SK-N-SH treated with all-trans-retinoic acid at 6 μM for 48 hours (cell line): Measurements from ENCODE around the gene DEFB127.
"Not testable (repeated sequence)": the region's sequence is repeated elsewhere in the genome, so short reads cannot be mapped to it uniquely, and the experiment has no call there.

Experiments
- ATAC-seq: fragments of 200-7000 bp; cut with Tn5 transposase; 3 replicates; pipeline ENCODE4 v1.9.1; 2020; ENCODE audit warnings: mild to moderate bottlenecking, moderate library complexity
- ARNTL ChIP-seq: fragments of 450-650 bp; formaldehyde crosslinking; IDR thresholded peaks from 2 replicates; pipeline ENCODE4 v1.5.0; 2020; ENCODE audit warnings: low read depth, mild to moderate bottlenecking, moderate library complexity, borderline replicate concordance
- CSDC2 ChIP-seq: fragments of 250-450 bp; sonication (Bioruptor Pico); IDR thresholded peaks from 2 replicates; pipeline ENCODE4 v1.5.0; 2020; ENCODE audit warnings: mild to moderate bottlenecking, moderate library complexity
- ESRRG ChIP-seq: fragments of 250-450 bp; sonication (Bioruptor Pico); IDR thresholded peaks from 2 replicates; pipeline ENCODE4 v1.6.1; 2021; ENCODE audit warnings: mild to moderate bottlenecking
- GLIS3 ChIP-seq: fragments of 250-450 bp; sonication (Bioruptor Pico); IDR thresholded peaks from 2 replicates; pipeline ENCODE4 v1.5.0; 2020; ENCODE audit warnings: mild to moderate bottlenecking, moderate library complexity
- ISL1 ChIP-seq: fragments of 250-450 bp; sonication (Bioruptor Pico); IDR thresholded peaks from 2 replicates; pipeline ENCODE4 v2.1.2; 2022; ENCODE audit warnings: mild to moderate bottlenecking, moderate library complexity
- OSR1 ChIP-seq: fragments of 250-450 bp; sonication (Bioruptor Pico); IDR thresholded peaks from 2 replicates; pipeline ENCODE4 v1.8.0; 2022; ENCODE audit warnings: moderate library complexity, mild to moderate bottlenecking, inconsistent platforms
- PPARA ChIP-seq: fragments of 250-450 bp; sonication (Bioruptor Pico); IDR thresholded peaks from 2 replicates; pipeline ENCODE4 v1.5.0; 2020; ENCODE audit warnings: mild to moderate bottlenecking, borderline replicate concordance
- RARB ChIP-seq: fragments of 250-450 bp; sonication (Bioruptor Pico); IDR thresholded peaks from 2 replicates; pipeline ENCODE4 v1.8.0; 2021; ENCODE audit warnings: mild to moderate bottlenecking, moderate library complexity
- TCF4 ChIP-seq: fragments of 250-450 bp; sonication (Bioruptor Pico); IDR thresholded peaks from 2 replicates; pipeline ENCODE4 v1.8.0; 2021; ENCODE audit warnings: mild to moderate bottlenecking, moderate library complexity, borderline replicate concordance
- TOX ChIP-seq: fragments of 250-450 bp; sonication (Bioruptor Pico); IDR thresholded peaks from 2 replicates; pipeline ENCODE4 v1.8.0; 2021; ENCODE audit warnings: mild to moderate bottlenecking, moderate library complexity, borderline replicate concordance
- ZFP3 ChIP-seq: fragments of 250-450 bp; sonication (Bioruptor Pico); IDR thresholded peaks from 2 replicates; pipeline ENCODE4 v1.5.0; 2020; ENCODE audit warnings: mild to moderate bottlenecking, moderate library complexity
- ZFP30 ChIP-seq: fragments of 450-650 bp; formaldehyde crosslinking; IDR thresholded peaks from 2 replicates; pipeline ENCODE4 v1.5.0; 2022; ENCODE audit warnings: mild to moderate bottlenecking, moderate library complexity
- ZNF565 ChIP-seq: fragments of 450-650 bp; formaldehyde crosslinking; conservative IDR thresholded peaks from 2 replicates; pipeline ENCODE4 v1.5.0; 2020; ENCODE audit warnings: low read depth, mild to moderate bottlenecking, moderate library complexity
- ZNF70 ChIP-seq: fragments of 450-650 bp; formaldehyde crosslinking; IDR thresholded peaks from 2 replicates; pipeline ENCODE4 v1.5.0; 2020; ENCODE audit warnings: mild to moderate bottlenecking, moderate library complexity
- ZNF8 ChIP-seq: fragments of 450-650 bp; formaldehyde crosslinking; IDR thresholded peaks from 2 replicates; pipeline ENCODE4 v1.5.0; 2020; ENCODE audit warnings: mild to moderate bottlenecking, moderate library complexity
- TF ChIP-seq, protein P1 (sequence below): fragments of 250-450 bp; sonication (Bioruptor Pico); IDR thresholded peaks from 2 replicates; pipeline ENCODE4 v1.5.1; 2020; ENCODE audit warnings: low read depth, mild to moderate bottlenecking, moderate library complexity
- TF ChIP-seq, protein P2 (sequence below): fragments of 250-450 bp; sonication (Bioruptor Pico); IDR thresholded peaks from 2 replicates; pipeline ENCODE4 v1.5.1; 2021; ENCODE audit warnings: mild to moderate bottlenecking, moderate library complexity
- TF ChIP-seq, protein P3 (sequence below): fragments of 250-450 bp; sonication (Bioruptor Pico); IDR thresholded peaks from 2 replicates; pipeline ENCODE4 v1.5.0; 2020; ENCODE audit warnings: mild to moderate bottlenecking, moderate library complexity
- TF ChIP-seq, protein P4 (sequence below): fragments of 250-450 bp; sonication (Bioruptor Pico); IDR thresholded peaks from 2 replicates; pipeline ENCODE4 v1.8.0; 2021; ENCODE audit warnings: low read depth, mild to moderate bottlenecking, moderate library complexity, borderline replicate concordance

The DEFB127 gene, protein sequence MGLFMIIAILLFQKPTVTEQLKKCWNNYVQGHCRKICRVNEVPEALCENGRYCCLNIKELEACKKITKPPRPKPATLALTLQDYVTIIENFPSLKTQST

DNA sequence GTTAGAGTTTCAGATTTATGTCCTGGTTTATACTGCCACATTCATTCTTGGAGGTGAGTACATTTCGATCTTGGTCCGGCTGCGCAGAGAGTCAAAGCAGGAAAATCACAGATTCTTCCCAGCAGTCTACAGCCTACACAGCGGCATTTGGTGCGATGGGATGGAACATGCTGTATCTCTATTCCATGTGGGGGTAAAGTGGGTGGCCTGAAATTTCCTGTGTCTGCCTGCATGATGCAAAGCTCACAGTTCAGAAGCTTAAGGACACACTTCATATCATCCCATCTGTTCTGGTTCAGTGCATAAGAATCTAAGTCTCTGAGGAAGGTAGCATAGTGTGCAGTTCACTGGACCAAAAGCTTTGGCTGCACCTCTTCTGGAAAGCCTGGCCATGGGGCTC, at the start of gene DEFB127:
DEFB127 (plus strand) TSS at position 301 of the 400 bp plus-strand sequence; CDS start at position 392, 91 bp downstream.
- TF ChIP-seq, protein P1, sequence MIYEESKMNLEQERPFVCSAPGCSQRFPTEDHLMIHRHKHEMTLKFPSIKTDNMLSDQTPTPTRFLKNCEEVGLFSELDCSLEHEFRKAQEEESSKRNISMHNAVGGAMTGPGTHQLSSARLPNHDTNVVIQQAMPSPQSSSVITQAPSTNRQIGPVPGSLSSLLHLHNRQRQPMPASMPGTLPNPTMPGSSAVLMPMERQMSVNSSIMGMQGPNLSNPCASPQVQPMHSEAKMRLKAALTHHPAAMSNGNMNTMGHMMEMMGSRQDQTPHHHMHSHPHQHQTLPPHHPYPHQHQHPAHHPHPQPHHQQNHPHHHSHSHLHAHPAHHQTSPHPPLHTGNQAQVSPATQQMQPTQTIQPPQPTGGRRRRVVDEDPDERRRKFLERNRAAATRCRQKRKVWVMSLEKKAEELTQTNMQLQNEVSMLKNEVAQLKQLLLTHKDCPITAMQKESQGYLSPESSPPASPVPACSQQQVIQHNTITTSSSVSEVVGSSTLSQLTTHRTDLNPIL (CRISPR knock-in tag) = no peak
- TF ChIP-seq ZNF70 (no peak), TOX (CRISPR knock-in tag) (no peak), GLIS3 (CRISPR knock-in tag) (no peak), ZNF8 (CRISPR knock-in tag) (no peak), ZNF565 (CRISPR knock-in tag) (no peak), ZFP3 (CRISPR knock-in tag) (no peak), OSR1 (CRISPR knock-in tag) (no peak), PPARA (CRISPR knock-in tag) (no peak), ZFP30 (no peak), RARB (no peak), TCF4 (no peak), ESRRG (CRISPR knock-in tag) (no peak)
- TF ChIP-seq, protein P2, sequence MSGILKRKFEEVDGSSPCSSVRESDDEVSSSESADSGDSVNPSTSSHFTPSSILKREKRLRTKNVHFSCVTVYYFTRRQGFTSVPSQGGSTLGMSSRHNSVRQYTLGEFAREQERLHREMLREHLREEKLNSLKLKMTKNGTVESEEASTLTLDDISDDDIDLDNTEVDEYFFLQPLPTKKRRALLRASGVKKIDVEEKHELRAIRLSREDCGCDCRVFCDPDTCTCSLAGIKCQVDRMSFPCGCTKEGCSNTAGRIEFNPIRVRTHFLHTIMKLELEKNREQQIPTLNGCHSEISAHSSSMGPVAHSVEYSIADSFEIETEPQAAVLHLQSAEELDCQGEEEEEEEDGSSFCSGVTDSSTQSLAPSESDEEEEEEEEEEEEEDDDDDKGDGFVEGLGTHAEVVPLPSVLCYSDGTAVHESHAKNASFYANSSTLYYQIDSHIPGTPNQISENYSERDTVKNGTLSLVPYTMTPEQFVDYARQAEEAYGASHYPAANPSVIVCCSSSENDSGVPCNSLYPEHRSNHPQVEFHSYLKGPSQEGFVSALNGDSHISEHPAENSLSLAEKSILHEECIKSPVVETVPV (CRISPR knock-in tag) = no peak
- no peak for ATAC-seq

DNA sequence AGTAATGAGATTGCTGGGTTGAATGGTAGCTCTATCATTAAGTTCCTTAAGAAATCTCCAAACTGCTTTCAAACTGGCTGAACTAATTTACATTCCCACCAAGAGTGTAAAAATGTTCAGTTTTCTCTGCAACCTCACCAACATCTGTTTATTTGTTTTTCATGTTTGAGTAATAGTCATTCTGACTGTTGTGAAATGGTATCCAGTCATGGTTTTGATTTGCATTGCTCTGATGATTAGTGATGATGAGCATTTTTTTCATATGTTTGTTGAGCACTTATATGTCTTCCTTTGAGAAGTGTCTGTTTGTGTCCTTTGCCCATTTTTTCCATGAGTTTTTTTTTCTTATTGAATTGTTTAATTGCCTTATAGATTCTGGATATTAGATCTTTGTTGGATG, 44.9 kb upstream of the DEFB127 start:
- ATAC-seq = no peak
- TF ChIP-seq ISL1 (no peak), RARB (no peak)

DNA sequence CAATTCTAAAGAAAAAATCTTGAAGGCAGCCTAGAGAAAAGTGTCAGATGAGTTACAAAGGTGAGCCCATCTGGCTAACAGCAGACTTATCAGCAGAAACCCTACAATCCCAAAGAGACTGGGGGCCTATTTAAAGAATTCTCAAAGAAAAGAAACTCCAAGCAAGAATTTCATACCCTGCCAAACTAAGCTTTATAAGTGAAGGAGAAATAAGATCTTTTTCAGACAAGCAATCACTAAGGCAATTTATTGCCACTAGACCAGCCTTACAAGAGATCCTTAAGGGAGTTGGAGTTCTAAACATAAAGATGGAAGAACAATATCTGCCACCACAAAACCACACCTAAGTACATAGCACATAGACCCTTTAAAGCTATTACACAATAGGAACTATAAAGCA, 39.7 kb upstream of the DEFB127 start:
- ATAC-seq = no peak
- TF ChIP-seq CSDC2 (CRISPR knock-in tag) (no peak), GLIS3 (CRISPR knock-in tag) (no peak), ZFP30 (no peak), ARNTL (CRISPR knock-in tag) (no peak), ZFP3 (CRISPR knock-in tag) (no peak)

DNA sequence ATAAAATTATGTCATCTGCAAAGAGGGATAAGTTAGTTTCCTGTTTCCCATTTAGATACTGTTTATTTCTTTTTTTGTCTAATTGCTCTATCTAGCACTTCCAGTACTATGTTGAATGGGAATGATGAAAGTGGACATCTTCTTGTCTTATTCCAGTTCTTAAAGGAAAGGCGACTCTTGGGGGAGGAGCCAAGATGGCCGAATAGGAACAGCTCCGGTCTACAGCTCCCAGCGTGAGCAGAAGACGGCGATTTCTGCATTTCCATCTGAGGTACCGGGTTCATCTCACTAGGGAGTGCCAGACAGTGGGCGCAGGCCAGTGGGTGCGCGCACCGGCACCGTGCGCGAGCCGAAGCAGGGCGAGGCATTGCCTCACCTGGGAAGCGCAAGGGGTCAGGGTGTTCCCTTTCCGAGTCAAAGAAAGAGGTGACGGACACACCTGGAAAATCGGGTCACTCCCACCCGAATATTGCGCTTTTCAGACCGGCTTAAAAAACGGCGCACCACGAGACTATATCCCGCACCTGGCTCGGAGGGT, 27.4 kb upstream of the DEFB127 start:
- ATAC-seq = not testable (repeated sequence)

DNA sequence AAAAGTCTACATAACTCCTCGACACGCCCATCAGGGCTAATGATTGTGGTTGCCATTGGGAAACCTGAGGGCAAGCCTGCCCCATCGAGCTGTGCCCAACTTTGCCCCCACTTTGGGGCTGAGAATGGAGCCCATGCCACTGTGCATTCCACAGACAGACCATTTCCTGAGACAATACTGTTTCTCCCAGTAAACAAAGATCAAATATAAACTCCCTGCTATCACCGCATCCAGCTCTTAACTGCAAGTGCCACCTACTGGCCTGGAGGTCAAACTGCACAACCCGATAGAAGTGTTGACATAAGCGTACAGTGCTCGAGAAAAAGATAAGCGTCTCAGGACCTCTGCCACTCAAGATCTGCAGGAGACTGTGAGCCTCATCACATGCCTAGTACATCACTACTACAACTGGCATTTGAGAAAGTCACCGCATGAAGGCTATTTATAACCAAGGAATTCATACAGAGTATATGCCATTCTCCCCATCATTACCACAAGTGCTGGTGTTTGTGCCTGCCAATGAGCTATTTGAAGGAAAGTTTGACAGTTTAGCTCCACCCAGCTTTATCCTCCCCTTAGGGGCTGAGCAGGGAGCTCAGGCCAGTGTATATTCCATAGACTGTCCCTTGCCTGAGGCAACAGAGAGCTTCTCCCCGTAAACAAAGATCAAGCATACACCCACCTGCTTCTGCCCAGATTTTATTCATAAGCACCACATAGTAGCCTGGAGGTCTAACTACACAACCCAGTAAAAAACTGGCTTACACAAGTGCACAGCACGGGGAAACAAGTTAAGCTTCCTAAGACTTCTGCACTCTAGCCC, 19.4 kb upstream of the DEFB127 start:
- peak; percentile 73 for ATAC-seq
- TF ChIP-seq RARB (no peak), ZNF70 (no peak), OSR1 (CRISPR knock-in tag) (no peak)
- TF ChIP-seq, protein P3, sequence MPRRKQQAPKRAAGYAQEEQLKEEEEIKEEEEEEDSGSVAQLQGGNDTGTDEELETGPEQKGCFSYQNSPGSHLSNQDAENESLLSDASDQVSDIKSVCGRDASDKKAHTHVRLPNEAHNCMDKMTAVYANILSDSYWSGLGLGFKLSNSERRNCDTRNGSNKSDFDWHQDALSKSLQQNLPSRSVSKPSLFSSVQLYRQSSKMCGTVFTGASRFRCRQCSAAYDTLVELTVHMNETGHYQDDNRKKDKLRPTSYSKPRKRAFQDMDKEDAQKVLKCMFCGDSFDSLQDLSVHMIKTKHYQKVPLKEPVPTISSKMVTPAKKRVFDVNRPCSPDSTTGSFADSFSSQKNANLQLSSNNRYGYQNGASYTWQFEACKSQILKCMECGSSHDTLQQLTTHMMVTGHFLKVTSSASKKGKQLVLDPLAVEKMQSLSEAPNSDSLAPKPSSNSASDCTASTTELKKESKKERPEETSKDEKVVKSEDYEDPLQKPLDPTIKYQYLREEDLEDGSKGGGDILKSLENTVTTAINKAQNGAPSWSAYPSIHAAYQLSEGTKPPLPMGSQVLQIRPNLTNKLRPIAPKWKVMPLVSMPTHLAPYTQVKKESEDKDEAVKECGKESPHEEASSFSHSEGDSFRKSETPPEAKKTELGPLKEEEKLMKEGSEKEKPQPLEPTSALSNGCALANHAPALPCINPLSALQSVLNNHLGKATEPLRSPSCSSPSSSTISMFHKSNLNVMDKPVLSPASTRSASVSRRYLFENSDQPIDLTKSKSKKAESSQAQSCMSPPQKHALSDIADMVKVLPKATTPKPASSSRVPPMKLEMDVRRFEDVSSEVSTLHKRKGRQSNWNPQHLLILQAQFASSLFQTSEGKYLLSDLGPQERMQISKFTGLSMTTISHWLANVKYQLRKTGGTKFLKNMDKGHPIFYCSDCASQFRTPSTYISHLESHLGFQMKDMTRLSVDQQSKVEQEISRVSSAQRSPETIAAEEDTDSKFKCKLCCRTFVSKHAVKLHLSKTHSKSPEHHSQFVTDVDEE = no peak
- TF ChIP-seq, protein P4, sequence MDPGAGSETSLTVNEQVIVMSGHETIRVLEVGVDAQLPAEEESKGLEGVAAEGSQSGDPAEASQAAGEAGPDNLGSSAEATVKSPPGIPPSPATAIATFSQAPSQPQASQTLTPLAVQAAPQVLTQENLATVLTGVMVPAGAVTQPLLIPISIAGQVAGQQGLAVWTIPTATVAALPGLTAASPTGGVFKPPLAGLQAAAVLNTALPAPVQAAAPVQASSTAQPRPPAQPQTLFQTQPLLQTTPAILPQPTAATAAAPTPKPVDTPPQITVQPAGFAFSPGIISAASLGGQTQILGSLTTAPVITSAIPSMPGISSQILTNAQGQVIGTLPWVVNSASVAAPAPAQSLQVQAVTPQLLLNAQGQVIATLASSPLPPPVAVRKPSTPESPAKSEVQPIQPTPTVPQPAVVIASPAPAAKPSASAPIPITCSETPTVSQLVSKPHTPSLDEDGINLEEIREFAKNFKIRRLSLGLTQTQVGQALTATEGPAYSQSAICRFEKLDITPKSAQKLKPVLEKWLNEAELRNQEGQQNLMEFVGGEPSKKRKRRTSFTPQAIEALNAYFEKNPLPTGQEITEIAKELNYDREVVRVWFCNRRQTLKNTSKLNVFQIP (CRISPR knock-in tag) = no peak
